ENCODE data around the gene DNAH3. TPM values are rescaled to one million over a fixed set of nuclear protein-coding genes. Genes with fewer than 3 reads are reported as not detected.
A peak's percentile ranks its signal among the peaks of the same experiment; 100 is the strongest.
"Not testable (repeated sequence)": the region's sequence is repeated elsewhere in the genome, so short reads cannot be mapped to it uniquely, and the experiment has no call there.

DNAH3 gene
- total and polyA plus RNA-seq, 8 donors = 0.03 TPM; not detected in 7

DNA sequence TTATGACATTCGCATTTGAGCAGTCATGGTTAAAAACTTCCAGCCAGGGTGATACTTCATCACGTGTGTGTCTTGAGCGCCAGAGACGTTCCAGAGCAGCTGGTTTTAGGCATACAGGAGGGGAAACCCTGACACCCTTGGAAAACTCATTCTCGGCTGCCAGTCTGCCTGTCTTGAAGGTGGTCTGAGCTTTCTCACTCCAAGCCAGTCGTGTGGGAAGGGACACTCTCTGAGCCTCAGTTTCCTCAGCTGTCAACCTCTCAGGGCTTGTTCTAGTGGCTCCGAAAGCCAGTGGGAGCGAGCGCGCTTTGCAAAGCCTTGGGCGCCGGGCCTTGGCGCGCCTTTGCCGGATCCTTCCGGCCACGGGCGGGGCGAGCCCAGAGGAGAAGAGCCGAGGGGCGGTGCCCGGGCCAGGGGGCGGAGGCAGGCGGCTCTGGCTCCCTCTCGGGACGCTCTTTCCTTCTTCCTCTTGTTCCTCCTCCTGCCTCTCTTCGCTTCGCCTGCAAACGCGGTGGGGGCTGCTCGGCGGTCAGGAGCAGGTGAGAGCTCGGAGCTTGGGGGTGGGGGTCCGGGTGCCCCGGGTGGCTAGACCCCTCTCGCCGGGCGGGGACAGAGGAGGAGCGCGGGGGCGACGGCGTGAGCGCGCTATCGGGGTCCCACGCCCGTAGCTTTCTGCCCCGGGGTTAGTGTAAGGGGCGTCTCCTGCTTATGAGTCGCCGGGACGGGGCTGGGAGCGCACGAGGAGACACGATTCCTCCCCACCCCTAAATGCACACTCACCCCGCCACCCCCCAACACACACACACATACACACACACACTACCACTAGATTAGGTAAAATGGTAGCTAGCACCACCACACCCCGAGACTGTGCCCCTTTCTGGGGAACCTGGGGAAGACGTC lies 7.8 kb upstream of the DNAH3 start, which contains the start of gene LDAF1:
Gene LDAF1, plus strand, starts transcription at position 467 of the 903 bp plus-strand sequence. CDS start 2,509 bp downstream, outside the sequence.
- peak; percentile 94 to 97 (median 94) for ATAC-seq
- WGBS, 2 donors = 1% methylated on average over 44 to 59 of the region's 59 CpGs
- peak; percentile 76 to 94 (median 86) for DNase-seq
- FAIRE-seq = no peak
- intact Hi-C loops (cut with DNase I) = no loop called here
- Histone ChIP-seq H3K9me3 (no peaks in the 10 kb centered on the region), H3K36me3 (no peaks in the 10 kb centered on the region), H3K4me1 (peaks cover 12 to 29% (median 18%) of the 10 kb centered on the region in 3 donors), H3K4me3 (peak within 1 kb of the TSS; percentile 63 to 80 (median 78)), H3K27me3 (no peaks in the 10 kb centered on the region), H3K27ac (peak within 1 kb of the TSS; percentile 12 to 75 (median 46))
- TF ChIP-seq, protein P1, sequence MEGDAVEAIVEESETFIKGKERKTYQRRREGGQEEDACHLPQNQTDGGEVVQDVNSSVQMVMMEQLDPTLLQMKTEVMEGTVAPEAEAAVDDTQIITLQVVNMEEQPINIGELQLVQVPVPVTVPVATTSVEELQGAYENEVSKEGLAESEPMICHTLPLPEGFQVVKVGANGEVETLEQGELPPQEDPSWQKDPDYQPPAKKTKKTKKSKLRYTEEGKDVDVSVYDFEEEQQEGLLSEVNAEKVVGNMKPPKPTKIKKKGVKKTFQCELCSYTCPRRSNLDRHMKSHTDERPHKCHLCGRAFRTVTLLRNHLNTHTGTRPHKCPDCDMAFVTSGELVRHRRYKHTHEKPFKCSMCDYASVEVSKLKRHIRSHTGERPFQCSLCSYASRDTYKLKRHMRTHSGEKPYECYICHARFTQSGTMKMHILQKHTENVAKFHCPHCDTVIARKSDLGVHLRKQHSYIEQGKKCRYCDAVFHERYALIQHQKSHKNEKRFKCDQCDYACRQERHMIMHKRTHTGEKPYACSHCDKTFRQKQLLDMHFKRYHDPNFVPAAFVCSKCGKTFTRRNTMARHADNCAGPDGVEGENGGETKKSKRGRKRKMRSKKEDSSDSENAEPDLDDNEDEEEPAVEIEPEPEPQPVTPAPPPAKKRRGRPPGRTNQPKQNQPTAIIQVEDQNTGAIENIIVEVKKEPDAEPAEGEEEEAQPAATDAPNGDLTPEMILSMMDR (IDR thresholded peaks at IDR 0.05) = no peak

DNA sequence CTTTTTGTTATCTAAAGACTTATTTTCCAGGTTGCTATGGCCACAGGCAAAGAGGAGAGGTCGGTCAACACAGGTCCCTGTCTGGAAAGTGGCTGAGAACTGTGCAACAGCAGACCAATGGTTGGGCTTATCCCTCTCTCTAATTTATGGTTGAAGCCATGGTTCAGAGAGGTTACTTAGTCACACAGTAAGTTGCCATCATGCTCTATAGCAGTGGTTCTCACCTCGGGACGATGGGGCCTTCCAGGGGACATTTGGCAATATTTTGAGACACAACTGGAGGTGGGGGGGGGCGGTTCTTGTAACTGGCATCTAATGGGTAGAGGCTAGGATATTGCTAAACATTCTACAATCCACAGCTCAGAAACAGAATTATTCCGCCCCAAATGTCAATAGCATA lies 7.0 kb upstream of the DNAH3 start:
- TF ChIP-seq, protein P1 (IDR thresholded peaks at IDR 0.05) = no peak
- no peak for DNase-seq
- 49 to 59% methylated on average over 5 of the region's 5 CpGs for WGBS, 2 donors
- intact Hi-C loops (cut with DNase I) = no loop called here
- ATAC-seq = no peak
- no peaks in the 10 kb centered on the region for H3K9me3 ChIP-seq
- H3K4me3 ChIP-seq = no peak overlapping the region
- no peak overlapping the region for H3K27ac ChIP-seq
- no peak for FAIRE-seq
- H3K36me3 ChIP-seq = no peaks in the 10 kb centered on the region
- H3K27me3 ChIP-seq = no peaks in the 10 kb centered on the region
- peaks cover 5 to 20% (median 10%) of the 10 kb centered on the region in 3 donors for H3K4me1 ChIP-seq

DNA sequence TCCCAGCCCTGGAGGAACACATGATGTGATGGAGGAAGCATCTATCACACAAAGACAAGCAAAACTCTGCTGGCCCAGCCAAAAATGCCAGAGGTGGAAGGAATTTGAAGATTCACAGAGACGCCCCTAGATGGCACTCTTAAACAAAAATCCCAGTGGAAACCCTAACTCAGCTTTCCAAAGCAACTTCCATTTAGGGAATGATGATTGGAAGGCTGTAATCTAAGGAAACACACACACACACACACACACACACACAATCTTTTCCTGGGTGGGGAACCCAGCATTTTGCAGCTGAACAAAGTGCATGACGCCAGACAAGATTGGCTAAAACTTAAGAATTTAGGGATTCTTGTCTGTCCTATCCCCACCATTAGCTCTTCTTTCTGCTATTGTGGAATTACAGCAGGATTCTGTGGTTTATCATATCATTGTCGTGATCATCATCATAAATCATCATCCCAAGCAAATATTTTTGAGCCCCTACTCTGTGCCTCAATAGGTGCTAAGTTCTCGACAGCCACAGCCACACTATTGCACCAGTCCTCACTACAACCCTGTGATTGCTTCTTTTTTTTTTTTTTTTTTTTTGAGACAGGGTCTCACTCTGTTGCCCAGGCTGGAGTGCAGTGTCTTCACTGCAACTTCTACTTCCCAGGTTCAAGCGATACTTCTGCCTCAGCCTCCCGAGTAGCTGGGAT lies 6.3 kb upstream of the DNAH3 start:
- DNase-seq = peak in 2 of 6 donors; percentile 15 to 47
- Histone ChIP-seq H3K27me3 (no peaks in the 10 kb centered on the region), H3K4me3 (no peak overlapping the region), H3K9me3 (no peaks in the 10 kb centered on the region), H3K36me3 (no peaks in the 10 kb centered on the region), H3K4me1 (peaks cover 0 to 17% (median 8%) of the 10 kb centered on the region in 3 donors), H3K27ac (no peak overlapping the region)
- intact Hi-C loops (cut with DNase I) = no loop called here
- ATAC-seq = peak; percentile 29 to 55 (median 32)
- TF ChIP-seq, protein P1 (IDR thresholded peaks at IDR 0.05) = peak in 3 of 4 donors; percentile 28 to 36 (median 31)
- peak; percentile 43 for FAIRE-seq
- WGBS, 2 donors = 44% methylated on average over 6 of the region's 6 CpGs

DNA sequence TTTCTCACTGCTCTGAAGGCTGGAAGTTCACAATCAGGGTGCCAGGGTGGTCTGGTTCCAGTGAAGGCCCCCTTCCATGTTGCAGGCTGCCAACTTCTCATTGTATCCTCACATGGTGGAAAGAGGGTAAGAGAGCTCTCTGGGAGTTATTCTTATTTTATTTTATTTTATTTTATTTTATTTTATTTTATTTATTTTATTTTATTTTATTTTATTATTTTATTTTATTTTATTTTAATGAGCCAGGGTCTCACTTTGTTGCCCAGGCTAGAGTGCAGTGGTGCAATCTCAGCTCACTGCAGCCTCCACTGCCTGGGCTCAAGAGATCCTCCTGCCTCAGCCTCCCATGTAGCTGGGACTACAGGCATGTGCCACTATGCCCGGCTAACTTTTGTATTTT lies 5.4 kb upstream of the DNAH3 start:
- 22 to 40% methylated on average over 1 of the region's 1 CpG for WGBS, 2 donors
- H3K4me3 ChIP-seq; DNase-seq; ATAC-seq; H3K27me3 ChIP-seq; FAIRE-seq; H3K36me3 ChIP-seq; H3K27ac ChIP-seq; intact Hi-C loops (cut with DNase I); H3K9me3 ChIP-seq: not testable (repeated sequence)
- H3K4me1 ChIP-seq = peaks cover 0 to 11% (median 8%) of the 10 kb centered on the region in 3 donors

DNA sequence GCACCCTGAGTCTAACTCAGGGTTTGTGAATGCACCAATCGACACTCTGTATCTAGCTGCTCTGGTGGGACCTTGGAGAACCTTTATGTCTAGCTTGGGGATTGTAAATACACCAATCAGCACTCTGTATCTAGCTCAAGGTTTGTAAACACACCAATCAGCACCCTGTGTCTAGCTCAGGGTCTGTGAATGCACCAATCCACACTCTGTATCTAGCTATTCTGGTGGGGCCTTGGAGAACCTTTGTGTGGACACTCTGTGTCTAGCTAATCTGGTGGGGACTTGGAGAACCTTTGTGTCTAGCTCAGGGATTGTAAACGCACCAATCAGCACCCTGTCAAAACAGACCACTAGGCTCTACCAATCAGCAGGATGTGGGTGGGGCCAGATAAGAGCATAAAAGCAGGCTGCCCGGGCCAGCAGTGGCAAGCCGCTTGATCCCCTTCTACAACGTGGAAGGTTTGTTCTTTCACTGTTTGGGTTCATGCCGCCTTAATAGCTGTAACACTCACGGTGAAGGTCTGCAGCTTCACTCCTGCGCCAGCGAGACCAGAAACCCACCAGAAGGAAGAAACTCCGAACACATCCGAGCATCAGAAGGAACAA lies 2.6 kb upstream of the DNAH3 start:
- intact Hi-C loops (cut with DNase I) = not testable (repeated sequence)

DNA sequence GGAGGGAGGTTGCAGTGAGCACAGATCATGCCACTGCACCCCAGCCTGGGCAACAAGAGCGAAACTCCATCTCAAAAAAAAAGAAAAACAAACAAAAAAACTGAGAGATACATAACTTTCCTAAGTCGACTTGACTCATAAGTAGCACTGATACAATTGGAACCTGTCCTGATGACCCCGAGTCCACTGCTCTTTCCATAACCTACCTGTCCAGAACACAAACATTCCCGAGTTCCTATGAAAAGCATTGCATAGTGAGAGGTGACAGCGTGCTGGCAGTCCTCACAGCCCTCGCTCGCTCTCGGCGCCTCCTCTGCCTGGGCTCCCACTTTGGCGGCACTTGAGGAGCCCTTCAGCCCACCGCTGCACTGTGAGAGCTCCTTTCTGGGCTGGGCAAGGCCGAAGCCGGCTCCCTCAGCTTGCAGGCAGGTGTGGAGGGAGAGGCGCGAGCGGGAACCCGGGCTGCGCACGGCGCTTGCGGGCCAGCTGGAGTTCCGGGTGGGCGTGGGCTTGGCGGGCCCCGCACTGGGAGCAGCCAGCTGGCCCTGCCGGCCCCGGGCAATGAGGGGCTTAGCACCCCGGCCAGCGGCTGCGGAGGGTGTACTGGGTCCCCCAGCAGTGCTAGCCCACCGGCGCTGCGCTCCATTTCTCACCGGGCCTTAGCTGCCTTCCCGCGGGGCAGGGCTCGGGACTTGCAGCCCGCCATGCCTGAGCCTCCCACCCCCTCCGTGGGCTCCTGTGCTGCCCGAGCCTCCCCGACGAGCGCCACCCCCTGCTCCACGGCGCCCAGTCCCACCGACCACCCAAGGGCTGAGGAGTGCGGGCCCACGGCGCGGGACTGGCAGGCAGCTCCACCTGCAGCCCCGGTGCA lies 1.7 kb upstream of the DNAH3 start:
- intact Hi-C loops (cut with DNase I) = not testable (repeated sequence)

More for the DNA sequence above, 2.6 kb upstream of the DNAH3 start:
- H3K27ac ChIP-seq, H3K27me3 ChIP-seq, H3K4me3 ChIP-seq, ATAC-seq, DNase-seq, FAIRE-seq, H3K9me3 ChIP-seq, H3K4me1 ChIP-seq, H3K36me3 ChIP-seq: not testable (repeated sequence)
- WGBS, 2 donors = 82 to 87% methylated on average over 11 of the region's 11 CpGs

More for the DNA sequence above, 1.7 kb upstream of the DNAH3 start:
- H3K36me3 ChIP-seq, H3K27ac ChIP-seq, H3K27me3 ChIP-seq, FAIRE-seq, ATAC-seq, H3K4me3 ChIP-seq, H3K4me1 ChIP-seq, H3K9me3 ChIP-seq, DNase-seq: not testable (repeated sequence)
- whole genome bisulfite sequencing, 2 donors = 75 to 82% methylated on average over 33 to 51 of the region's 51 CpGs
